Amniotic epithelial cell (primary cell): ENCODE measurements around the gene NPEPPS.

Source experiments
- DNase-seq: peaks from one replicate; pipeline ENCODE4 v3.0.0-alpha.2; 2010; ENCODE audit warnings: low read depth

Gene NPEPPS

DNA sequence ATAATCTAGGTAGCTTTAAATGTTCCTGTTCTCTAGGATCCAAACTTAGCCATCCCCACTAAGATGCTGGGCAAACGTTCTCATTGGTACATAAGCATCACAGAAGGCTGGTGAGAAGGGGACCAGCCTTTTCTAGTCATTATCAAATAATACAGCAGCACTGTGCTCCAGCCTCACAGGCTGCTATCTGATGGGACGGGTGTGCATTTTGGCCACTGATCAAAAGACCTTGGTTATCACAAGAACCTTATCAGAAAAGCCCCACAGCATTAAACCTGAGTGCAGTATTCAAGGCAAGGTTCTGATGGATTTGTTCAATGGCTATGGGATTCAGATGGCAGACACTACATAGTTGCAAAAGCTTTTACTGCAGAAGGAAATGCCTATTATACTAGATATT is 99.7 kb downstream of the NPEPPS start:
- no peak for DNase-seq

DNA sequence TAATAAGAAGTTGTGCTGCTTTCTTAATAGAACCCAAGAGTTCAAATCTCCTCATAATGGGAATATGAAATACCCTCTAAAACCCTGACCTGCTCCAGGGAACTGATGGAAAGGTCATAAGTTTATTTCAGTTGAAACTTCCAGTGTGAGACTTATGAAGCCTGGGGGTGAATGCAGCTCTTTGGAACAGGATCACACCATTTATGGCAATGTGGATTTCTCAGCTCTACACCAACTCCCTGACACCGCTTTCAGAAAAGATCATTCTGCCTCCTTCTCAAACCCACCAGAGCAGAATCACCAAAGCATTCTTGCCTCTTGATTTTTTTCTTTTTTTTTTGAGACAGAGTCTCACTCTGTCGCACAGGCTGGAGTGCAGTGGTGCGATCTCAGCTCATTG is 102.1 kb downstream of the NPEPPS start:
- DNase-seq: no peak

DNA sequence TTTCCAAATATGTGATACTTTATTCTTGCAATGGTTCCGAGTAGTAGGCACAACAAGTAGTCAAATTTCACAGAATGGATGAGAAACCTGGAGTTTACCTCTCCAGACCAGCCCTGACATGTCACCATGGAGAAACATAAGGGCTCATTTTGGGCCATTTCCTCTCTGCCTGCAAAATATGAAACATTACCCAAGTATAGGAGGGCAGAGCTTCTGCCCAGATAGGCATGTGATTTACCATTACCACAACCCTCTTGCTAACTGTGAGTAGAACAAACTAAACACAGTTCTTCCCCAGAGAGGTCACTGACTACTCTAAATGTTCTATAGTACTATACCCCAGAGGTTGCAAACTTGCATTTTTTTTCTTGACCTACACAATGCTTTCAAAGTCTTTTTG is 103.1 kb downstream of the NPEPPS start:
- no peak for DNase-seq

DNA sequence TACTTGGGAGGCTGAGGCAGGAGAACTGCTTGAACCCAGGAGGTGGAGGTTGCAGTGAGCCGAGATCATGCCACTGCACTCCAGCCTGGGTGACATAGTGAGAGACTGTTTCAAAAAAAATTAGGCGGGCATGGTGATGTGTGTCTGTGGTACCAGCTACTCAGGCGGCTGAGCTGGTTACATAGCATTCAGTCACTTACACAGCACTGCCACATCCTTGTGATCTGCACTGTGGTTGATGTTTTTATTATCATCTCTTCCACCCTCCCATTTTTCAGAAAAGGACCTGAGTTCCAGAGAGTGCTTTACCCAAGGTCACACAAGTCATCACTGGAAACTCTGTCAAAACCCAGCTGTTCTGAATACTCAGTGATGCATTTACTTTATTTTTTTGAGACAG is 104.0 kb downstream of the NPEPPS start:
- no peak for DNase-seq

DNA sequence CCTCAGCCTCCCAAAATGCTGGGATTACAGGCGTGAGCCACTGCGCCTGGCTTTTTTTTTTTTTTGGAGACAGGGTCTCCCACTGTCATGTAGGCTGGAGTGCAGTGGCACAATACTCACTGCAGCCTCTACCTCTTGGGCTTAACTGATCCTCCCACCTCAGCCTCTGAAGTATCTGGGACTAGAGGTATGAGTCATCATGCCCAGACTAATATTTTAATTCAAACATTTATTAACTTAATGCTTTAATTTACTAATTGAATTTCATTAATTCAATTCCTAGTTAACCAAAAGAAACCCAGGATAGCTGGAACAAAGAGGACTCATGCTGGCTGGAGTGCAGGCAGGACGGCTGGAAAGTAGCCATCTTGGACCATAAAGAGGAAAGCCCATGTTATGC is 104.8 kb downstream of the NPEPPS start:
- DNase-seq: no peak

DNA sequence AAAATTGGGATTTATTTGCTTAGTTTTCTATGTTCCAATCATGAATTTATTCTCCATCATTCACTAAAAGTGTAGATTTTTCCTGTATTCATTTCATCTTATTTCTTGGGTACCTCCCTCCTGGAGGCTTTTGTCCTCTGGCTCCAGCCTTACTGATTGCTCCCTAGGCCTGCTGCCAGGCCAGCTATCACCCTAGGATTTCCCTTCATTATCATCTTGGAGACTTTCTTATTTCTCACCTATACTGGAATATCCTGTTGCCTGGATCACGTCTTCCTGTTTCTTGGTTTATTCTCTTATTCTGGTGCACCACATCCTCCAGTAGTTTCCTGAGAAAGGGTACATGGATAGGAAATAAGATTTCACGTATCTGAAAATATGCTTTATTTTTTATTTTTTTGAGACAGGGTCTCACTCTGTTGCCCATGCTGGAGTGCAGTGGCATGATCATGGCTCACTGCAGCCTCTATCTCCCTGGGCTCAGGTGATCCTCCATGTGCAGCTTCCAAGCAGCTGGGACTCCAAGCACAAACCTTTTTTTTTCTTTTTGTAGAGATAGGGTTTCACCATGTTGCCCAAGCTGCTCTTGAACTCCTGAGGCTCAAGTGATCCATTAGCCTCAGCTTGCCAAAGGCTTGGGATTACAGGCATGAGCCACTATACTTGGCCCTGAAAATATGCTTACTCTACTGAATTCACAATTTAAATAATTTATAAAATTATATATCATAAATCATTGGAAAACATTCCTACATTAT is 105.5 kb downstream of the NPEPPS start:
- DNase-seq: no peak

DNA sequence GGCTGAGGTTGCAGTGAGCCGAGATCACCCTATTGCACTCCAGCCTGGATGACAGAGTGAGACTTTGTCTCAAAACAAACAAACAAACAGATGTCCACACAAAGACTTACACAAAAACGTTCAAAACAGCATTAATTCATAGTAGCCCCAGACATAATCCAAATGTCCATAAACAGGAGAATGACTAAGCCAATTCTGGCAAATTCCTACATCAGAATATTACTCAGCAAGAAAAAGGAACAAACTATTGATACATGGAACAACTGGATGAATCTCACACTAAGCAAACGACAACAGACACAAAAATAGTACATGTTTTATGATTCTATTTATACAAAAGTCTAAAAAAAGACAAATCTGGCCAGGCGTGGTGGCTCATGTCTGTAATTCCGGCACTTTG is 108.0 kb downstream of the NPEPPS start:
- DNase-seq: no peak

DNA sequence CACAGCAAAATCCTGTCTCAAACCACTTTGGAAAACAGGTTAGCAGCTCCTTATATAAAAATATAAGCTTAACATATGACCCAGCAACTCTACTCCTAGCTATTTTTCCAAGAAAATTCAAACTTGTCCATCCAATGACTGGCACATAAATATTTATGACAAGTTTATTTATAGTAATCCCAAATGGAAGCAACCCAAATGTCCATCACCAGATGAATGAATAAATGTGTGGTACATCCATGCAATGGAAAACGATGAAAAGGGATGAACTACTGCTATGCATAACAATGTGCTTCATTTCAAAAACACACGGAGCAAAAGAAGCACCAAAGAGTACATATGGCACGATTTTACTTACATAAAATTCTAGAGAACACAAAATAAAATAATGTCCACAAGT is 109.2 kb downstream of the NPEPPS start:
- no peak for DNase-seq

DNA sequence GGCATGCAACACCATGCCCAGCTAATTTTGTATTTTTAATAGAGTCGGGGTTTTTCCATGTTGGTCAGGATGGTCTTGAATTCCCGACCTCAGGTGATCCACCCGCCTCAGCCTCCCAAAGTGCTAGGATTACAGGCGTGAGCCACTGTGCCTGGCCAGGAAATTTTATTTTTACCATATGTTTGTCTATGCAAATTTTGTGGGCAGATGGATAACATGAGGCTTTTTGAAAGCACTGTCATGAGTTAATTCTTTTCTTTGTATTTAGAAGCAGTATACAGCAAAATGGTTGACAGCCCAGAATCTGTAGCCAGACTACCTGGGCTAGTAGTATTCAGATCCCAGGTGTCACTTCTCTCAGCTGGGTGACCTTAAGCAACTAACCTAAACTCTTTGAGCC is 110.3 kb downstream of the NPEPPS start:
- DNase-seq: no peak

DNA sequence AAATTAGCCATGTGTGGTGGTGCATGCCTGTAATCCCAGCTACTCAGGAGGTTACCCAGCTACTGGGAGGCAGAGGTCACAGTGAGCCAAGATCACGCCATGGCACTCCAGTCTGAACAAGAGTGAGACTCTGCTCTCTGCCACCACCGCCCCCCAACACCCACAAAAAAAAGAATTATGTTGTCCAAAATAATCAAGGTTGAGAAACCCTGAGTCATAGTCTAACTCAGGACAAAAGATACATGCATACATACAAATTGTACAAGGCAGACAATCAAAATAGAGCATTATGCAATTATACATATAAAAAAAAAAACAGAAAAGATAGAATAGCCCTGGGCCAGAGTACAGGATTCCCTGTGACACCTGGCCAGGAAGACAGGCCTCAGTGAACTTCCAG is 112.2 kb downstream of the NPEPPS start:
- DNase-seq: no peak

DNA sequence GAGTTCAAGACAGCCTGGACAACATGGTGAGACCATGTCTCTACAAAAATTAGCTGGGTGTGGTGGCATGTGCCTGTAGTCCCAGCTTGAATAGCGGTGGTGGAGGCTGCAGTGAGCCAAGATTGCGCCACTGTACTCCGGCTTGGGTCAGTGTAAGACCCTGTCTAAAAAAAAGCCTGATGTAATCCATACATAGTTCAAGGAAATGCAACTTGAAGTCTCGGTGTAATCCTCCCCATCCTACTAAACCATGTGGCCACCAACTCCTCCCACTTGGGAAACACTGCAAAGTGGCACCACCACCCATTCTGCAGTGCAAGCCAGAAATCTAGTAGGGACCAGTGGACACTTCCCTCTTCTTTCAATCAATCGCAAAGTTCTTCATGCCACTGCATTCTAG is 113.4 kb downstream of the NPEPPS start:
- no peak for DNase-seq

DNA sequence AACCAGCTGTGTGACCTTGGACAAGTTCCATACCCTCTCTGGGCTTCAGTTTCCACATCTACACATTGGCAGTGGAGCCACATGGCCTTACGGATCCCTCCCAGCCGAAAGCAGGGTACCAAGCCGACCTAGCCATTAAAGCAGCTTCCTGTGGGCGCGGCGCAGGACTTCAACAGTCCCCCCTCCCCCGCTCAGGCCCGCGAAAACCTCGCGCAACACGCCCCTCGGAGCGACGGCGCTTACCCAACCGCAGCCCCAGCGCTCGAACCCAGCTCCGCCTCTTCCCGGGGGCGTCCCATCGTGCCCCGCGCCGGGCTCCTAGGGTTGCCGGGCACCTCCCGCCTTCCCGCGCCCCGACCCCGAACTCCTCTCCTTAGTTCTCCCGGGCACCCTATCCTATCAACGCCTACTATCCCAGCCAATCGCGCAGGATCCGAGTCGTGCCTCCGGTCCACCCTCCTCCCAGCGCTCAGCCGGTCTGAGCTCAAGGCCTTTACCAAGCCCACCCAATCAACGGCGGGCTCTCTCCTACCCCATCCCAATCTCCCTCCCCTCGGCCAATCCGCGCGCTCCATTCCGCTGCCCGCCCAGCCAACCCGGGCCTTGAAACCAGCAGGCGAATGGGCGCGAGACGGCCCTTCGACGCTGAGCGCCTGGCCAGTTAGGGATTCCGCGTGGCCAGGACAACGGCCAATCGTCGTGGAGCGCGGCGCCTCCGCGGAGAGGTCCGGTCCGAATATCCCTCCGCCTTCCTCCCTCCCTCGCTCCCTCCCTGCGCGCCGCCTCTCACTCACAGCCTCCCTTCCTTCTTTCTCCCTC is 118.5 kb downstream of the NPEPPS start, which contains the start of gene KPNB1:
Gene KPNB1 (plus strand): TSS at position 767 of the 819 bp plus-strand sequence. CDS start 326 bp downstream, outside the sequence.
- DNase-seq: peak; percentile 100

DNA sequence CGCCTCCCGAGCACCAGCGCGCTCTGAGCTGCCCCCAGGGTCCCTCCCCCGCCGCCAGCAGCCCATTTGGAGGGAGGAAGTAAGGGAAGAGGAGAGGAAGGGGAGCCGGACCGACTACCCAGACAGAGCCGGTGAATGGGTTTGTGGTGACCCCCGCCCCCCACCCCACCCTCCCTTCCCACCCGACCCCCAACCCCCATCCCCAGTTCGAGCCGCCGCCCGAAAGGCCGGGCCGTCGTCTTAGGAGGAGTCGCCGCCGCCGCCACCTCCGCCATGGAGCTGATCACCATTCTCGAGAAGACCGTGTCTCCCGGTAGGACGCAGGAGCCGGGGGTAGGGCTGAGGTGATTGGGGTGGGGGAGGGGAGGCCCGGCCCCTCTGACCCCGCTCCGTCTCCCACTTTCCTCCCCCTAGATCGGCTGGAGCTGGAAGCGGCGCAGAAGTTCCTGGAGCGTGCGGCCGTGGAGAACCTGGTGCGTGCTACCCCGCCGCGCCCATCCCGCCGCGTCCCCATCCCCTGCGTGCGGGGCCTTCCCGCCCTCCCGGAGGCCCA is 119.1 kb downstream of the NPEPPS start:
- no peak for DNase-seq

DNA sequence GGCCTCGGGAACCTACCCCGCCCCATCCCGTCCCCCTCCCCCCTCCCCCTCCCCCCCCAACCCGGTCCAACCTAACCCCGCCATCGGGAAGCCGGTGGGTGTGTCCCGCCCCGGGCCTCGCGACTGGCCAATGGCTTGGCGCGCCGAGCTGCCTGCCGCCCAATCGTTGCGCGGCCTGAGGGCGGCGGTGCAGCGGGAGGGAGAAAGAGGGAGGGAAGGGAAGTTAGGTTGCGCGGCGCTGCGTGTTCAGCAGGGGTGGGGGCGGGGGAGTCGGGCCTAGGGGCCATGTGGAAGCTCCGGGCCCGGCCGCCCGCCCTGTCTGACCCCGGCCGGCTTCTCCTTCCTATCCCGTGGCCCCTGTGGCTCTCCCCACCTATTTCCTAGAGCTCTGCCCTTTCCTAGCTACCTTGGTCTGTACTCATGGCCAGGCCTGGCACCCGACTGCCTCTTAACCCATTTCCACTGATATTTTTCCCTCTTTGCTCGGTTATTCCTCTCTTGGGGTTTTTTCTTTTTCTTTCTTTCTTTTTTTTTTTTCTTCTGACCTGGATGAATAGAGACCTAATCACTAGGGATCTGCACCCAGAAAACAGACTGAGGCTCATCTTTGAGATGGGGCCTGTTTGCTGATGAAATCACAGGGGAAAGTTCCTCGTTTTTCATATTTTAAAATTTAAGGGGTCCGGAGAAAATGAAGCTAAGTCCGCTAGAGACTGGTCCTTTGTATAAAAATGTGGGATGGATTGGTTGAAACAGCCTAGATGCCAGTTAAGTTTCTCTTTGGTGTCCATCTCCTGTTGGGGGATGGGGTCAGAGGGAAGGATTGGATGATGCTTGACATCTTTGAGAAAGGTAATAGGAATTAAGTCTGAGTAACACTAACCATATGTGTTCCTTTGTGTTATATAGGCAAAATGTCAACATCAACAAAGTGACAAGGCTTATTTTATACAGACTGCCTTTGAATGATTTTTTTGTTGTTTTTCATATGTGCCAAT is 119.9 kb downstream of the NPEPPS start:
- peak; percentile 96 for DNase-seq

DNA sequence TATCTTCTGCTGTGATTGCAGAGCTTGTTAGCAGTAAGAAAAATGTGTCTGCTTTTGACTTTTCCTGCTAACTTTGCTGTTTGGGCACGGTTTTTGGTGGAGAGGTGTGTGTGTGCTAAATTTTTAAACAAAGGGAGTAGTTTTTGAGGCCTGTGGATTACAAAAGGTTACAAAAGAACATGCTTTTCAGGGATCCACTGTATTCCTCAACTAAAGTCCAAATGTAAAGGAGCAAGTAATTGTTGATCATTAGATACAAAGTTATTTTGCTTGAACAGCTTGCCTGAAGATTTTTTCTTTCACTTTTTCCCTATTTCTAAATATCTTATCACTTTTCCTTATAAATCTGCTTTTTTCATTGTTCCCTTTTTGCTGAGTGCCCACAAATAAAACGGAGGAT is 120.8 kb downstream of the NPEPPS start:
- DNase-seq: no peak

DNA sequence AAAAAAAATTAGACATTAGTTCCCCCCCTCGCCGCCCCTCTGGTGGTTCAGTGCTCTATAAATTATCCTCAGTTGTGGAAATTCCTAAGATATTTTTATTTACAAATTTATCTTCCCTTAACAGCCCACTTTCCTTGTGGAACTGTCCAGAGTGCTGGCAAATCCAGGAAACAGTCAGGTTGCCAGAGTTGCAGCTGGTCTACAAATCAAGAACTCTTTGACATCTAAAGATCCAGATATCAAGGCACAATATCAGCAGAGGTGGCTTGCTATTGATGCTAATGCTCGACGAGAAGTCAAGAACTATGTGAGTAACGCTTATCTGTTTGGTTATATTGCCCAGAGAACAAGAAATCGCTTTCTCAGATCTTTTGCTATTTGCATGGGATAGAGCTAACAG is 121.7 kb downstream of the NPEPPS start:
- DNase-seq: peak; percentile 28

DNA sequence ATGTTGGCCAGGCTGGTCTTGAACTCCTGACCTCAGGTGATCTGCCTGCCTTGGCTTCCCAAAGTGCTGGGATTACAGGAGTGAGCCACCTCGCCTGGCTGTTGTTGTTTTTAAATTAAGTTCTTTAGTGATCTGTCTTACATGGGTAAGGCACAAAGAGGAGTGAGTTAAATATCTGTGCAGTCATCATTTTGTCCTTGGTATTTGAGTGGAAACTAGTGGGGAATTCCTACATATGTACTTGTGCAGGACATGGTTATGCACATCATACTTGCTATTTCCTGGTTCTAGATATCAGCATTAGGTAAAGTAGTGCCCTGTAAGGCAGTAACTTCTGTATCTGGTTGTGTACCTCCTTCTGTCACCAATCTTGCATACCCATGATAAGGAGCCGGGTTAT is 122.5 kb downstream of the NPEPPS start:
- DNase-seq: no peak

DNA sequence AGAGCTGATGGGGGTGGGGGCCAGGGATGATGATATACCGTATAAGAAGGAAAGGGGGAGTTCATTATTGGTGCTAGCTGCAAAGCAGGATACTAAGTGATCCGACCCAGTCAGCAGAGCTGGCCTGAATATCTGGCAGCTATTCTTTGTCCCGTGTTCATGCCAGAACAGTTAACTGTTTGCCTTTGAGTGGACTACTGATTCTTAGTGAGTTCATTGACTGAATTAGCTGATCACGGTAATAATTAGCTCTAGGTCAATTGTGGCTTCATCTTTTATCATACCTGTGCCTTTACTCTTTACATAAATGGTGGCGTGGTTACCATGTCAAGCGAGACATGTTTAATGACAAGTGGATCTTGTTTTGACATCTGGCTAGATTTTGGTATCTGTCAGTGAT is 124.1 kb downstream of the NPEPPS start:
- DNase-seq: no peak

DNA sequence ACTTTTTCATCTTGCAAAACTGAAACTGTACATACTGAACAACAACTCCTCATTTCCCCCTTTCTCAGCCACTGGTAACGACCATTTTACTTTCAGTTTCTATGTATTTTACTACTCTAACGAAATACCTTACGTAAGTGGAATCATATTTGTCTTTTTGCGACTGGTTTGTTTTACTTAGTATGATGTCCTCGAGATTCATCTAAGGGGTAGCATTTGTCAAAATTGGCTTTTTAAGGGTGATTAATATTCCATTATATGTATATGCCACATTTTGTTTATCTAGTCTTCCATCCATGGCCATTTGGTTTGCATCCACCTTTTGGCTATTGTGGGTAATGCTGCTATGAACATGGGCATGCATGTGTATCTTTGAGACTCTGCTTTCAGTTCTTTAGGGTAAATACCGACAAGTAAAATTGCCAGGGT is 129.2 kb downstream of the NPEPPS start:
- DNase-seq: no peak

DNA sequence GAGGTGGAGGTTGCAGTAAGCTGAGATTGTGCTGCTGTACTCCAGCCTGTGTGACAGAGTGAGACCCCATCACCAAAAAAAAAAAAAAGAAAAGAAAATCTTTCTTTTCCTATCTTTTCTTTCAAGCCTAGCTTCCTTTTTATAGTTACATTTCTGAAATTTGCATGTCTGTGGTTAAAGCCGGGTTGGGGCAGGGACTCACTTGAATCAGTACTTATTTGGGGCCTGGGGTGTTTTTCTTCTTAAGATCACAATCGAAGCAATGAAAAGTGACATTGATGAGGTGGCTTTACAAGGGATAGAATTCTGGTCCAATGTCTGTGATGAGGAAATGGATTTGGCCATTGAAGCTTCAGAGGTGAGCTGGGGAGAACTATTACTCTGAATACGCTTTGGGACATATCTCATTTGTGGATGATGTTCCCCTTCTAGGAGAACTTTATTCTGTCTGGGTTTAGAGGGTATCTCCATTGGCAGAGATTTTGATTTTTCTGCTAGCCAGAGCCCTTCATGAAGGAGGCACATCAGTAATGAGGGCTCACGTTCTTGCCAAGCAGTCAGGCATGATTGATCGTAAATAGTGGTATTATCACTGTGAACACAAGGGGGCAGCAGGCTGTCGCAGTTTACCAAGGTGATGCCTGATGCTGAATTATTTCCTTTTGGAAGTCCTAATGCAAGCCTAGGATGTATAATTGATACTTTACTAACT is 133.2 kb downstream of the NPEPPS start:
- DNase-seq: peak; percentile 59

DNA sequence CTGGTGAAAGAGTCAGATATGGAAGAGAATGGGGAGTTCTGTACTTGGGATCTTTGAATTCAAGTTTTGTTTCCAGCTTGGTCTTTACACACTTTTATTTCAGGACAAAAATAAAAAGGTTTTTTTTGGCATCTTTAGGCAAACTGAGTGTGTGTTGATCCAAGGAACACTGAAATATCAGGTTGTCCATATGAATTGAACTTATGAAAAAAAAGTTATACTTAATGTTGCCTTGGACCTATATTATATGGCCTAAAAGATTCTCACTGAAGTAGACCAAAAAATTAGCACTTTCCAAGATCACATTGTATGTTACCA is 133.7 kb downstream of the NPEPPS start:
- DNase-seq: no peak
